Panc1 (cell line): ENCODE measurements around the gene TRANK1. TPM values are rescaled to one million over a fixed set of nuclear protein-coding genes. Genes with fewer than 3 reads are reported as not detected.

Source experiments
- ATAC-seq: fragments of 200-7000 bp; cut with Tn5 transposase; 2 replicates; pipeline ENCODE4 v1.9.1; 2020; ENCODE audit warnings: mild to moderate bottlenecking, moderate library complexity
- BruUV-seq: library from RNA; stranded (reverse); fragments of 400-500 nt; replicated peaks from 2 replicates; lab custom pipeline; 2021; lab: Mats Ljungman, UMichigan
- CTCF ChIA-PET: fragments of 300-600 bp; sonication (Branson Sonifier 250); formaldehyde crosslinking; loops from one replicate; lab custom pipeline; 2022; ENCODE audit warnings: antibody characterized with exemption; lab: Charles Lee
- POLR2A ChIA-PET: fragments of 300-600 bp; sonication (Branson Sonifier 250); formaldehyde crosslinking; loops from one replicate; lab custom pipeline; 2022; ENCODE audit warnings: antibody characterized with exemption; lab: Charles Lee
- DNase-seq: peaks from one replicate; pipeline ENCODE4 v3.0.0-alpha.2; 2010; ENCODE audit warnings: low read depth, low spot score
- H3K27ac ChIP-seq: 2 replicates; pipeline ENCODE4 v1.5.1; 2011; ENCODE audit warnings: mild to moderate bottlenecking, low read length, inconsistent platforms
- H3K27me3 ChIP-seq: fragments of 200-500 bp; sonication (Bioruptor generic); 2 replicates; pipeline ENCODE4 v1.6.0; 2014; ENCODE audit warnings: low read length, inconsistent platforms; ENCODE audit not compliant: control insufficient read depth, insufficient read depth
- H3K36me3 ChIP-seq: fragments of 200-500 bp; sonication (Bioruptor generic); 2 replicates; pipeline ENCODE4 v1.5.1; 2014; ENCODE audit warnings: inconsistent platforms, mild to moderate bottlenecking, low read length, moderate library complexity; ENCODE audit not compliant: control insufficient read depth, insufficient read depth
- H3K4me1 ChIP-seq: 2 replicates; pipeline ENCODE4 v1.5.1; 2011; ENCODE audit warnings: inconsistent platforms, mild to moderate bottlenecking, low read length, moderate library complexity; ENCODE audit not compliant: control insufficient read depth, insufficient read depth
- H3K4me3 ChIP-seq, 2 experiments: 2 replicates each; pipeline ENCODE4 v1.5.1; 2011 to 2012; ENCODE audit warnings: low read depth in 2 of 2, low read length in 2 of 2, mild to moderate bottlenecking in 2 of 2, inconsistent platforms in 1 of 2, moderate library complexity in 1 of 2
- H3K9me3 ChIP-seq: fragments of 200-500 bp; sonication (Bioruptor generic); 2 replicates; pipeline ENCODE4 v1.5.1; 2014; ENCODE audit warnings: low read depth, mild to moderate bottlenecking, inconsistent platforms, low read length, moderate library complexity; ENCODE audit not compliant: control insufficient read depth, insufficient read depth
- CTCF ChIP-seq: fragments of 450-650 bp; IDR thresholded peaks from 2 replicates; pipeline ENCODE4 v1.5.1; 2017; ENCODE audit warnings: mild to moderate bottlenecking
- POLR2AphosphoS5 ChIP-seq: IDR thresholded peaks from 2 replicates; pipeline ENCODE4 v1.6.1; 2012; ENCODE audit warnings: mild to moderate bottlenecking, low read depth, low read length, moderate library complexity
- REST ChIP-seq, 2 experiments: IDR thresholded peaks; 2 replicates each; pipeline ENCODE4 v1.6.1; 2011 to 2012; ENCODE audit warnings: low read depth in 2 of 2, control low read depth in 1 of 2, low read length in 1 of 2, mild to moderate bottlenecking in 1 of 2, moderate library complexity in 1 of 2; ENCODE audit not compliant: insufficient read depth in 1 of 2
- SIN3A ChIP-seq: IDR thresholded peaks from 2 replicates; pipeline ENCODE4 v1.6.1; 2012; ENCODE audit warnings: low read depth, mild to moderate bottlenecking, low read length, moderate library complexity, borderline replicate concordance; ENCODE audit not compliant: insufficient read depth
- TCF7L2 ChIP-seq: IDR thresholded peaks from 2 replicates; pipeline ENCODE4 v1.6.1; 2011; ENCODE audit warnings: mild to moderate bottlenecking, low read depth, low read length, inconsistent platforms
- in situ Hi-C: cut with HindIII; loops from 2 replicates; pipeline ENCODE4 v1.10.0; 2016; ENCODE audit warnings: low sequenced_read_pairs, low pct_unique_long_range_greater_than_20kb
- intact Hi-C: fragments of 100-400 bp; cut with micrococcal nuclease; formaldehyde crosslinking; loops from one replicate; pipeline ENCODE4 v1.10.0; 2022; ENCODE audit not compliant: unreplicated experiment
- total RNA-seq: library from RNA; stranded (reverse); gene quantifications from one replicate; pipeline ENCODE4 v1.2.1, GENCODE V29; 2021; ENCODE audit not compliant: unreplicated experiment

Gene TRANK1
- total RNA-seq, 1 experiment from 2014 or later = 3.2 TPM

GRCh38 chr3:36813305-36813704 lies 131.5 kb downstream of the TRANK1 start:
- Histone ChIP-seq H3K27me3 (no peaks in the 10 kb centered on the region), H3K4me1 (no peaks in the 10 kb centered on the region), H3K4me3 (no peak overlapping the region), H3K36me3 (no peaks in the 10 kb centered on the region), H3K9me3 (no peaks in the 10 kb centered on the region), H3K27ac (no peak overlapping the region)
- in situ Hi-C loops = no loop called here
- POLR2A ChIA-PET = no interaction called here
- DNase-seq (no peak), ATAC-seq (no peak)
- TF ChIP-seq TCF7L2 = no peak
- TF ChIP-seq SIN3A = no peak
- no peak for TF ChIP-seq REST (IDR thresholded peaks at IDR 0.05; ENCODE audit: insufficient read depth in 1 of 2, low read depth in 2 of 2, low read length in 1 of 2)
- no peak for TF ChIP-seq CTCF
- TF ChIP-seq POLR2AphosphoS5 = no peak
- CTCF ChIA-PET = no interaction called here
- BruUV-seq = no TSS peak
- intact Hi-C loops = no loop called here

GRCh38 chr3:36812240-36812639 lies 132.6 kb downstream of the TRANK1 start:
- Histone ChIP-seq H3K36me3 (no peaks in the 10 kb centered on the region), H3K27ac (no peak overlapping the region), H3K4me1 (no peaks in the 10 kb centered on the region), H3K9me3 (no peaks in the 10 kb centered on the region), H3K4me3 (no peak overlapping the region), H3K27me3 (no peaks in the 10 kb centered on the region)
- TF ChIP-seq TCF7L2 = no peak
- no peak for TF ChIP-seq CTCF
- no peak for TF ChIP-seq SIN3A
- TF ChIP-seq REST (IDR thresholded peaks at IDR 0.05; ENCODE audit: insufficient read depth in 1 of 2, low read depth in 2 of 2, low read length in 1 of 2) = no peak
- TF ChIP-seq POLR2AphosphoS5 = no peak
- ATAC-seq = no peak
- no peak for DNase-seq
- no TSS peak for BruUV-seq
- intact Hi-C loops = no loop called here
- in situ Hi-C loops = no loop called here
- ChIA-PET CTCF (no interaction called here), POLR2A (no interaction called here)
